Activated naive CD8-positive, alpha-beta T cell treated with anti-CD3 and anti-CD28 coated beads for 36 hours (primary cell): ENCODE results near the gene GRPEL1. TPM values are rescaled to one million over a fixed set of nuclear protein-coding genes. Genes with fewer than 3 reads are reported as not detected.

Experiments used
- DNase-seq: peaks from one replicate; pipeline ENCODE4 v3.0.0; 2021
- H3K27ac Mint-ChIP-seq: one replicate; pipeline ENCODE4 v1.8.0; 2022; ENCODE audit warnings: mild to moderate bottlenecking, moderate library complexity, mixed read lengths
- H3K27me3 Mint-ChIP-seq: one replicate; pipeline ENCODE4 v1.8.0; 2022; ENCODE audit warnings: mild to moderate bottlenecking, mixed read lengths
- H3K36me3 Mint-ChIP-seq: one replicate; pipeline ENCODE4 v1.8.0; 2021; ENCODE audit warnings: mild to moderate bottlenecking, mixed read lengths
- H3K4me1 Mint-ChIP-seq: one replicate; pipeline ENCODE4 v1.8.0; 2021; ENCODE audit warnings: mixed read lengths
- H3K4me3 Mint-ChIP-seq: one replicate; pipeline ENCODE4 v1.8.0; 2022; ENCODE audit warnings: mild to moderate bottlenecking, moderate library complexity, mixed read lengths
- H3K9me3 Mint-ChIP-seq: one replicate; pipeline ENCODE4 v1.8.0; 2022; ENCODE audit warnings: mixed read lengths
- total RNA-seq, 2 experiments: library from RNA; stranded (reverse); gene quantifications; one replicate each; pipeline ENCODE4 v1.2.3, GENCODE V29; 2021

GRPEL1 gene
- total RNA-seq = 100 to 1,000 TPM in 1 of 2 experiments, 10 to 100 TPM in 1; 96.6 to 109 TPM

DNA sequence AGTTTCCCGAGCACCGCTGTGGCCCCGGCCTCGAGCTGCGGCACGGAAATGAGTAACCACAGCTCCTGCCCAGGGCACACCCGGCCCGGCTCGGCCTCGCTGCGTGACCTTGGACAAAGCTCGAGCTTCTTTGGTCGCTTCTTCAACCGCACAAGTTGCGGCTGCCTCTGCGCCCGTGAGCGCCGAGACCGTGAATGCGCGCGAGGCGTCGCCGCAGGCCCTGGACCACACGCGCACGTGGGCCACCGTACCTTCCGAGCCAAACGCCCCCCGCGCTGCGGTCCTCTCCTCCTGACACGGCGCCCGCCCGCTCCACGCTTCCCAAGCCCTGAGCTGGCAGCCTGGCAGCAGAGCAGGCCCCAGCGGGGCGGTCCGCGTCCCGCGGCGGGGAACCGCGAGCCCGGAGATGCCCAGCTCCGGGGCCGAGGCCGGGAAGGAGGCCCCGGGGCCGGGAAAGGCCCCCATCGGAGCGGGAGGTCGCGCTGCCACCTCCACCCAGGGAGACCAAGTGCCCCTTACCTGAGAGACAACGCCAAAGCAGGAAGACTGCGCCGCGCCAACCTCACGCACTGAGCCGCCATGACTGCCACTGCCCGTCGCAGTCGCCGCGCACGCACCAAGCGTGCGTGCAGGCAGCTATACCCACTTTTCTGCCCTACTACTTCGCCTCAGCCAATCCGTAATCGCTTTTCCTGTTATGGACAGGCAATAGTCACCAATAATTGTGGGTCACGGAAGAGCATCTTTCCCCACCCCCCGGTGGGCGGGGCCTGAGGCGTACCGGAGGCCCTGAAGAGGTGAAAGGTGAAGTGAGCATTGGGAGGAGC is at the start of gene GRPEL1:
TSS of gene GRPEL1 (minus strand) at position 613 of the 827 bp plus-strand sequence. CDS start at position 581, 32 bp downstream.
- peaks cover 36% of the 10 kb centered on the region for H3K36me3 Mint-ChIP-seq
- peak within 1 kb of the TSS; percentile 96 for H3K27ac Mint-ChIP-seq
- peak; percentile 100 for DNase-seq
- no peaks in the 10 kb centered on the region for H3K9me3 Mint-ChIP-seq
- peak within 1 kb of the TSS; percentile 97 for H3K4me3 Mint-ChIP-seq
- no peaks in the 10 kb centered on the region for H3K27me3 Mint-ChIP-seq
- peaks cover 32% of the 10 kb centered on the region for H3K4me1 Mint-ChIP-seq

DNA sequence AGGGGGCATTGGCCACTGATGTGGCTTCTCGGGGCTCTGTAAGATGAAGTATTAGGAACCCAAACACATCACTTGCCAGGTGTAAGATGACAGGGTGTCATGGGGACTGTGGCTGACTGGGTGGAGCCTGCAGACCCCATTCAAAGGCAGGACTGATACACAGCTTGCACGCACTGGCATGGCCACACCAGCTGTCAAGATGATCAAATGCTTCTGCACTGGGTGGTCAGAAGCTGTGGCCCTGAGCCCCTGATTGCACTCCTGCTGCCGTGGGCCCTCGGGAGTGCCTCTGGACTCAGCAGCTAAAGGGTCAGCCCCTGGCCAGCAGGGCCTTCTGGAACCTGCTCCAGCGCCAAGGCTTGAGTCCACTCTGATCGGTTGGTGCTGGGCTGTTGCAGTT is 48.8 kb upstream of the GRPEL1 start:
- H3K36me3 Mint-ChIP-seq = no peaks in the 10 kb centered on the region
- no peaks in the 10 kb centered on the region for H3K4me1 Mint-ChIP-seq
- DNase-seq = no peak
- no peak overlapping the region for H3K27ac Mint-ChIP-seq
- peaks cover 17% of the 10 kb centered on the region for H3K27me3 Mint-ChIP-seq
- no peak overlapping the region for H3K4me3 Mint-ChIP-seq
- peaks cover 2% of the 10 kb centered on the region for H3K9me3 Mint-ChIP-seq

GRCh38 chr4:7115557-7116340 is 47.9 kb upstream of the GRPEL1 start:
- Mint-ChIP-seq H3K27me3 (peaks cover 17% of the 10 kb centered on the region), H3K27ac (no peak overlapping the region), H3K9me3 (peaks cover 2% of the 10 kb centered on the region), H3K36me3 (no peaks in the 10 kb centered on the region), H3K4me3 (no peak overlapping the region), H3K4me1 (no peaks in the 10 kb centered on the region)
- no peak for DNase-seq

- H3K4me1 Mint-ChIP-seq = no peaks in the 10 kb centered on the region
- DNase-seq = no peak
- H3K27me3 Mint-ChIP-seq = peaks cover 1% of the 10 kb centered on the region
- no peaks in the 10 kb centered on the region for H3K9me3 Mint-ChIP-seq
- no peak overlapping the region for H3K27ac Mint-ChIP-seq
- H3K4me3 Mint-ChIP-seq = no peak overlapping the region
- no peaks in the 10 kb centered on the region for H3K36me3 Mint-ChIP-seq
Measured at GRCh38 chr4:7112656-7113055, 44.8 kb upstream of the GRPEL1 start.

- no peak overlapping the region for H3K4me3 Mint-ChIP-seq
- no peak overlapping the region for H3K27ac Mint-ChIP-seq
- H3K27me3 Mint-ChIP-seq = no peaks in the 10 kb centered on the region
- H3K4me1 Mint-ChIP-seq = no peaks in the 10 kb centered on the region
- DNase-seq = no peak
- H3K36me3 Mint-ChIP-seq = no peaks in the 10 kb centered on the region
- H3K9me3 Mint-ChIP-seq = no peaks in the 10 kb centered on the region
Measured at GRCh38 chr4:7111441-7111840, 43.6 kb upstream of the GRPEL1 start.

DNA sequence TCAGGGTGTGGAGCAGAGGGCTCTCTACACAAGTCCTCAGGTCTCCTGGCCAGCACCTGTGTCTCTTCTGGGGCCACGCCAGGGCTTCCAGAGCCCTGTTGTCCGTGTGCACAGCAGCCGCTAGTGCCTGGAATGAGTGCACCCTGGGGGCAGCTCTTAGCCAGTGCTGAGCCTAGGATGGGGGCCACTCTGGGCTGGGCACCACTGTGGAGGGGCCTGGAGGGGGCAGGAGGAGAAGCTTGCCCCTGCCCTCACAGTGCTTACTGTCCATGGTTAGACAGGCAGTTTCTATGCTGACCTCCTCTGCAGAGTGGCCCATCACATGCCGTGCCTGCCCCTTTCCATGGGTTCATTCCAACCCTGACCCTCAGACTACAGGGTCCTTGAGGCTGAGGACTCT is 42.7 kb upstream of the GRPEL1 start:
- Mint-ChIP-seq H3K27me3 (no peaks in the 10 kb centered on the region), H3K4me3 (no peak overlapping the region), H3K4me1 (no peaks in the 10 kb centered on the region), H3K36me3 (no peaks in the 10 kb centered on the region), H3K9me3 (no peaks in the 10 kb centered on the region), H3K27ac (no peak overlapping the region)
- no peak for DNase-seq

DNA sequence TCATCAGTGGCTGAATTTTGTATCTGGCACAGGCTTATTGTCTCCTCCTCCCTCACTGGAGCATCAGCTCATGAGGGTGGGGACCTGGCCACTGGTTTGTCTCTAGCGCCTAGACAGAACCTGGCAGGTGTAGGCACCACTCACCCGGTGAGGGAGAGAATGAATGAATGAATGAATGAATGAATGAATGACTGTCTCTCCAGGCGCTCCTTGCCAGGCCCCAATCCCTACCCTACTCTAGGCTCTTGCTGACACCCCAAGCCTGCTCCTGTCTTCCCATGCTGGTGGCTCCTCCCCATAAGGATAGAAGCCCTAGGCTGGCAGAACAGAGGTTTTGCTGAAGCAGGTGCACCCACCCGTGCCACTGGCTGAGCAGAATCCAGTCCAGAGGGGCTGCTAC is 41.3 kb upstream of the GRPEL1 start:
- no peak for DNase-seq
- no peaks in the 10 kb centered on the region for H3K27me3 Mint-ChIP-seq
- no peaks in the 10 kb centered on the region for H3K36me3 Mint-ChIP-seq
- H3K9me3 Mint-ChIP-seq = no peaks in the 10 kb centered on the region
- H3K4me1 Mint-ChIP-seq = no peaks in the 10 kb centered on the region
- no peak overlapping the region for H3K27ac Mint-ChIP-seq
- H3K4me3 Mint-ChIP-seq = no peak overlapping the region

DNA sequence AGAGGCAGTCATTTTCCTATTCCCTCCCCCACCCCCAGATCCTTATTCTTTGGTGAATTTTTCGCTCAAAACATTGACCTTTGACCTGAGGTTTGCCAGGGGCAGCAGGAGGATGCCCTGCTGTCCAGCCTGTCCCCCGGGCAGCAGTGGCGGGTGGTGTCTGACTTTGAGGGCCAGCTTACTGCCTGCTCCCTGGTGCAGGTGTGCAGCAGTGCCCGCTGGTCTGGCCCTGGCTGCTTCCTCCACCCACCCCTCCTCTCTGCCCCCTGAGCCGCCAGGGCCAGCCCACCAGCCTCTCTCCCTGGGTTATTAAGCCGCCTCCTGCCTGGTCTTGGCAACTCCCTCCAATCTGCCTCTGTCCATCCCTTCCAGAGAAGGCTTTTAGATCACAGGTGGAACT is 40.8 kb upstream of the GRPEL1 start:
- Mint-ChIP-seq H3K27me3 (no peaks in the 10 kb centered on the region), H3K27ac (no peak overlapping the region), H3K36me3 (no peaks in the 10 kb centered on the region), H3K4me3 (no peak overlapping the region), H3K4me1 (no peaks in the 10 kb centered on the region), H3K9me3 (no peaks in the 10 kb centered on the region)
- DNase-seq = no peak

- H3K4me3 Mint-ChIP-seq = no peak overlapping the region
- H3K27me3 Mint-ChIP-seq = no peaks in the 10 kb centered on the region
- no peak for DNase-seq
- H3K9me3 Mint-ChIP-seq = no peaks in the 10 kb centered on the region
- peaks cover 3% of the 10 kb centered on the region for H3K4me1 Mint-ChIP-seq
- no peaks in the 10 kb centered on the region for H3K36me3 Mint-ChIP-seq
- no peak overlapping the region for H3K27ac Mint-ChIP-seq
Measured at GRCh38 chr4:7108046-7108625, 40.3 kb upstream of the GRPEL1 start.

GRCh38 chr4:7107166-7107905 is 39.5 kb upstream of the GRPEL1 start:
- no peak overlapping the region for H3K27ac Mint-ChIP-seq

GRCh38 chr4:7105276-7105675 is 37.4 kb upstream of the GRPEL1 start:
- Mint-ChIP-seq H3K36me3 (no peaks in the 10 kb centered on the region), H3K4me3 (no peak overlapping the region), H3K27ac (no peak overlapping the region)

More at GRCh38 chr4:7107166-7107905, 39.5 kb upstream of the GRPEL1 start:
- Mint-ChIP-seq H3K27me3 (no peaks in the 10 kb centered on the region), H3K4me1 (peaks cover 4% of the 10 kb centered on the region), H3K9me3 (no peaks in the 10 kb centered on the region), H3K4me3 (no peak overlapping the region), H3K36me3 (no peaks in the 10 kb centered on the region)
- DNase-seq = no peak

GRCh38 chr4:7104366-7105031 is 36.6 kb upstream of the GRPEL1 start:
- no peak for DNase-seq
- Mint-ChIP-seq H3K27me3 (no peaks in the 10 kb centered on the region), H3K4me3 (no peak overlapping the region), H3K36me3 (no peaks in the 10 kb centered on the region), H3K27ac (no peak overlapping the region), H3K9me3 (no peaks in the 10 kb centered on the region), H3K4me1 (peaks cover 11% of the 10 kb centered on the region)

More at GRCh38 chr4:7105276-7105675, 37.4 kb upstream of the GRPEL1 start:
- H3K4me1 Mint-ChIP-seq = peaks cover 11% of the 10 kb centered on the region
- H3K27me3 Mint-ChIP-seq = no peaks in the 10 kb centered on the region
- DNase-seq = no peak
- H3K9me3 Mint-ChIP-seq = no peaks in the 10 kb centered on the region

DNA sequence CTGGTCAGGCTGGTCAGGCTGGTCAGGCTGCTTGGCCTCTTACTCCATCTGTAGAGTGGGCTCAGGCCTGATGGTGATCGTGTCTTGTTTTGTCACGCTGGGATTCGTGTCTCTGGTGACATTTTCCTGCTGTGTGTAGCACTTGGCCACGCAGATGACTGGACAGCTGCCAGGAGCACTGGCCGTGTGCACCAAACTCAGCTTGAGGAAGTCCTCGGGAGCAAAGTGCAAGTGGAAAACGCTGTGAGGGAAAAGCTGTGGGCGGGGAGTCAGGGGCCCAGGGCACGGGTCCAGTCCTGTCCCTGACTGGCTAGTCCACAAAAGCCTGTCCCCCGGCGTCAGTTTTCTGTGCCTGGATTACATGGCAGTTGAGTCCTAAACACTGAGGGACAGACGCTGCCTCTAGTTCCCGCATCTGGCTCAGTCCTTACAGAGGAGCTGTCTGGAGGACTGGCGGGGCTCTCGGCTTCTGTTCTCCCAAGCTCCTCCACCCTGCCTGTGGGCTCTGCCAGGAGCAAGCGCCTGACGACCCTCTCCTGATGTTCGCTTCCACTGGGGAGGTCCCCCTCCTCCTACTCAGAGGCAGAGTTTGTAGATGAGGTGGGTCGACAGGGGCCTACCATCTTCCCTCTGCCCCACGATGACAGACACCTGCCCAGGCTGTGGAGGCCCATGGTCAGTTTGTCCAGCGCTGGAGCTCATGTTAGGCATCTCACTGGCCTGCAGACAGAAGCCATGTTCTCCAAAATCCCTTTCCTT is 35.9 kb upstream of the GRPEL1 start:
- no peak overlapping the region for H3K27ac Mint-ChIP-seq
- H3K36me3 Mint-ChIP-seq = no peaks in the 10 kb centered on the region
- H3K27me3 Mint-ChIP-seq = no peaks in the 10 kb centered on the region
- peaks cover 11% of the 10 kb centered on the region for H3K4me1 Mint-ChIP-seq
- no peak for DNase-seq
- no peaks in the 10 kb centered on the region for H3K9me3 Mint-ChIP-seq
- peak overlapping the region; percentile 93 for H3K4me3 Mint-ChIP-seq
